SU-DHL-6 (cell line): ENCODE results near the gene HELZ.
A peak's percentile ranks its signal among the peaks of the same experiment; 100 is the strongest.
"Not testable (repeated sequence)": the region's sequence is repeated elsewhere in the genome, so short reads cannot be mapped to it uniquely, and the experiment has no call there.

Experiments
- H2AFZ ChIP-seq: fragments of 200-600 bp; sonication (generic); 2 replicates; pipeline ENCODE4 v1.6.1; 2014; ENCODE audit warnings: low read depth, mild to moderate bottlenecking, moderate library complexity, mixed read lengths, antibody characterized with exemption, low read length; ENCODE audit not compliant: severe bottlenecking
- H3F3A ChIP-seq: fragments of 200-600 bp; shearing (Covaris generic); 2 replicates; pipeline ENCODE4 v1.6.0; 2016; ENCODE audit warnings: antibody characterized with exemption, mild to moderate bottlenecking; ENCODE audit not compliant: insufficient read depth
- H3K27ac ChIP-seq: fragments of 200-600 bp; sonication (generic); 2 replicates; pipeline ENCODE4 v1.5.1; 2016; ENCODE audit warnings: low read depth, mild to moderate bottlenecking, low read length, moderate library complexity, mixed read lengths
- H3K27me3 ChIP-seq: fragments of 200-600 bp; sonication (generic), shearing (Covaris generic); 2 replicates; pipeline ENCODE4 v1.6.0; 2014; ENCODE audit warnings: mild to moderate bottlenecking, low read length
- H3K36me3 ChIP-seq: fragments of 200-600 bp; sonication (generic); 2 replicates; pipeline ENCODE4 v1.6.1; 2014; ENCODE audit warnings: mild to moderate bottlenecking, low read length, mixed read lengths
- H3K4me2 ChIP-seq: fragments of 300-600, 200-600 bp; shearing (Covaris generic), sonication (generic); 2 replicates; pipeline ENCODE4 v1.6.0; 2014; ENCODE audit warnings: low read length, low read depth, mild to moderate bottlenecking; ENCODE audit not compliant: poor library complexity, severe bottlenecking
- H3K4me3 ChIP-seq: fragments of 200-600 bp; sonication (generic); 2 replicates; pipeline ENCODE4 v1.5.1; 2014; ENCODE audit warnings: antibody characterized with exemption, low read length, mild to moderate bottlenecking, mixed read lengths; ENCODE audit not compliant: insufficient read depth, poor library complexity, severe bottlenecking
- H3K79me2 ChIP-seq: fragments of 200-600 bp; sonication (generic); 2 replicates; pipeline ENCODE4 v1.6.1; 2014; ENCODE audit warnings: mild to moderate bottlenecking, low read length, moderate library complexity; ENCODE audit not compliant: insufficient read depth
- H3K9ac ChIP-seq: fragments of 200-600 bp; sonication (generic); 2 replicates; pipeline ENCODE4 v1.7.0; 2014; ENCODE audit warnings: mild to moderate bottlenecking, low read length
- H3K9me2 ChIP-seq: fragments of 200-600 bp; sonication (generic); replicated peaks from 2 replicates; pipeline ENCODE4 v1.6.1; 2014; ENCODE audit warnings: low read length; ENCODE audit not compliant: insufficient read depth
- H3K9me3 ChIP-seq: fragments of 200-600 bp; sonication (generic); 2 replicates; pipeline ENCODE4 v1.6.1; 2014; ENCODE audit warnings: low read length, mixed read lengths; ENCODE audit not compliant: insufficient read depth
- H4K20me1 ChIP-seq: fragments of 200-600 bp; sonication (generic); 2 replicates; pipeline ENCODE4 v1.6.1; 2014; ENCODE audit warnings: low read depth, mild to moderate bottlenecking, antibody characterized with exemption, low read length, moderate library complexity, mixed read lengths
- EZH2phosphoT487 ChIP-seq: fragments of 200-600 bp; sonication (generic), shearing (Covaris generic); conservative IDR thresholded peaks from 2 replicates; pipeline ENCODE4 v1.6.1; 2018; ENCODE audit warnings: mild to moderate bottlenecking, antibody characterized with exemption, low read length, moderate library complexity, mixed read lengths
- TF ChIP-seq, protein P1 (sequence below): fragments of 200-600 bp; sonication (generic); IDR thresholded peaks from one replicate; pipeline ENCODE4 v1.5.1; 2017; ENCODE audit warnings: antibody characterized with exemption, mild to moderate bottlenecking, low read length, moderate library complexity; ENCODE audit not compliant: insufficient read depth, poor library complexity, severe bottlenecking

HELZ gene

DNA sequence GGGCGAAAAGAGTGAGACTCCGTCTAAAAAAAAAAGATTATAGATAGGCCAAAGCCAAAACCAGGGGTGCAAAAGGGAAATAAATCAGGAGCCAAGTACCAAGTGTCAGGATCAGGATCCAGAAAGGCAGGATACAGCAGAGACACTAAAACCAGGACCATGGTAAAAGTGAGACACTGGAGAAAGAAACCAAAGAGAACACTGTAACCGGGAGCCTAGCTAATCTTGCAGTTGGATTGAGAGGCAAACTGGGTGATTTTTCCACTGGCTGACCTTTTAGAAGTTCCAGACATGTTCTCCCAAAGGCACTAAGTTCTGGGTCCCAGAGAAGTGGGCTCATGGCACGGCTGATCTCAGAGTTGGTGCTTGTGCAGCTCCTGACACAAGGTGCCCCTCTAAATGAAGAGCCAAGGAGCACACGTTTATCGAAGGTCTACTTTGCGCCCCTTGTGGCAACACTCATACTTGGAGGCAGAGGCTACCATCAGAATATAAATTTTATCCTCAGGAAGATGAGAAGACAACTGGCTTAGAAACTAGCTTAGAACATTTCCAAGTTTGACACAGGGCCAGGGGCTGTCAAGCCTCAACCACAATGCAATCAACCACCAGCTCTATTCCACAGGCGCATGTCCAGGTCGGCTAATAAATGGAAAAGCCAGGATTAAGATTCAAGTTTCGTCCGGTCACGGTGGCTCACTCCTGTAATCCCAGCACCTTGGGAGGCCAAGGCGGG lies 27.5 kb upstream of the HELZ start:
- H3F3A ChIP-seq: no peaks in the 10 kb centered on the region
- no peak overlapping the region for H3K4me3 ChIP-seq
- no peak overlapping the region for H3K9ac ChIP-seq
- no peaks in the 10 kb centered on the region for H3K9me3 ChIP-seq
- H3K27ac ChIP-seq: no peak overlapping the region
- H4K20me1 ChIP-seq: no peaks in the 10 kb centered on the region
- H2AFZ ChIP-seq: no peak overlapping the region
- no peaks in the 10 kb centered on the region for H3K79me2 ChIP-seq
- H3K4me2 ChIP-seq: no peak overlapping the region
- TF ChIP-seq, protein P1, sequence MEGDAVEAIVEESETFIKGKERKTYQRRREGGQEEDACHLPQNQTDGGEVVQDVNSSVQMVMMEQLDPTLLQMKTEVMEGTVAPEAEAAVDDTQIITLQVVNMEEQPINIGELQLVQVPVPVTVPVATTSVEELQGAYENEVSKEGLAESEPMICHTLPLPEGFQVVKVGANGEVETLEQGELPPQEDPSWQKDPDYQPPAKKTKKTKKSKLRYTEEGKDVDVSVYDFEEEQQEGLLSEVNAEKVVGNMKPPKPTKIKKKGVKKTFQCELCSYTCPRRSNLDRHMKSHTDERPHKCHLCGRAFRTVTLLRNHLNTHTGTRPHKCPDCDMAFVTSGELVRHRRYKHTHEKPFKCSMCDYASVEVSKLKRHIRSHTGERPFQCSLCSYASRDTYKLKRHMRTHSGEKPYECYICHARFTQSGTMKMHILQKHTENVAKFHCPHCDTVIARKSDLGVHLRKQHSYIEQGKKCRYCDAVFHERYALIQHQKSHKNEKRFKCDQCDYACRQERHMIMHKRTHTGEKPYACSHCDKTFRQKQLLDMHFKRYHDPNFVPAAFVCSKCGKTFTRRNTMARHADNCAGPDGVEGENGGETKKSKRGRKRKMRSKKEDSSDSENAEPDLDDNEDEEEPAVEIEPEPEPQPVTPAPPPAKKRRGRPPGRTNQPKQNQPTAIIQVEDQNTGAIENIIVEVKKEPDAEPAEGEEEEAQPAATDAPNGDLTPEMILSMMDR: peak; percentile 42
- TF ChIP-seq EZH2phosphoT487: no peak
- H3K9me2 ChIP-seq: no peaks in the 10 kb centered on the region
- no peaks in the 10 kb centered on the region for H3K36me3 ChIP-seq
- H3K27me3 ChIP-seq: no peaks in the 10 kb centered on the region

DNA sequence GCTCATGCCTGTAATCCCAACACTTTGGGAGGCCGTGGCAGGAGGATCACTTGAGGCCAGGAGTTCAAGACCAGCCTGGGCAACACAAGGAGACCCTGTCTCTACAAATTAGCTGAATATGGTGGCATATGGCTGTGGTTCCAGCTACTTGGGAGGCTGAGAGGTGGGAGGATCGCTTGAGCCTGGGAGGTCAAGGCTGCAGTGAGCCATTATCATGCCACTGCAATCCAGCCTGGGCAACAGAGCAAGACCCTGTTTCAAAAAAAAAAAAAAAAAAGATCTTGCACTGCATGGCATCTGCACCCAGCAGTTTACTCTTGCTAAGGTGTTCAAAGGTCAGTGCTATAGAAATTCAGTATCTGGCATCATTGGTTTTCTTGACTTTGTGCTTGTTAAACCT lies 26.2 kb upstream of the HELZ start:
- H3F3A ChIP-seq, H3K4me3 ChIP-seq, H3K79me2 ChIP-seq, H3K27ac ChIP-seq, H3K9me3 ChIP-seq, H3K9ac ChIP-seq, H2AFZ ChIP-seq, H3K27me3 ChIP-seq, H3K36me3 ChIP-seq, H4K20me1 ChIP-seq, H3K4me2 ChIP-seq, H3K9me2 ChIP-seq: not testable (repeated sequence)

DNA sequence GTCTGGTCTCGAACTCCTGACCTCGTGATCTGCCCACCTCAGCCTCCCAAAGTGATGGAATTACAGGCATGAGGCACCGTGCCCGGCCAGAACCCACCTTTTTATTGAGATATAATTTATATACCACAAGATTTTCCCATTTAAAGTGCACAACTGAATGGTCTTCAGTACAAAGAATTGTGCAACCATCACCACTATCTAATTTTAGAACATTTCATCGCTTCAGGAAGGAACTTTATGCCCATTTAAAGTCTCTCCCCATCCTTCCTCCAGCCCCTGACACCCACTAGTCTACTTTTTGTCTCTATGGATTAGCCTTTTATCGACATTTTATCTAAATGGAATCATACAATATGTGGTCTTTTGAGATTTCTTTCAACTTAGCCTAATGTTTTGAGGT lies 25.4 kb upstream of the HELZ start:
- Histone ChIP-seq H3K27ac (no peak overlapping the region), H3F3A (no peaks in the 10 kb centered on the region), H2AFZ (no peak overlapping the region), H3K36me3 (no peaks in the 10 kb centered on the region), H3K4me3 (no peak overlapping the region), H3K9me2 (no peaks in the 10 kb centered on the region), H3K4me2 (no peak overlapping the region), H3K9ac (no peak overlapping the region), H3K79me2 (no peaks in the 10 kb centered on the region), H3K27me3 (no peaks in the 10 kb centered on the region), H3K9me3 (no peaks in the 10 kb centered on the region), H4K20me1 (no peaks in the 10 kb centered on the region)
- TF ChIP-seq EZH2phosphoT487: no peak
- TF ChIP-seq, protein P1: no peak

DNA sequence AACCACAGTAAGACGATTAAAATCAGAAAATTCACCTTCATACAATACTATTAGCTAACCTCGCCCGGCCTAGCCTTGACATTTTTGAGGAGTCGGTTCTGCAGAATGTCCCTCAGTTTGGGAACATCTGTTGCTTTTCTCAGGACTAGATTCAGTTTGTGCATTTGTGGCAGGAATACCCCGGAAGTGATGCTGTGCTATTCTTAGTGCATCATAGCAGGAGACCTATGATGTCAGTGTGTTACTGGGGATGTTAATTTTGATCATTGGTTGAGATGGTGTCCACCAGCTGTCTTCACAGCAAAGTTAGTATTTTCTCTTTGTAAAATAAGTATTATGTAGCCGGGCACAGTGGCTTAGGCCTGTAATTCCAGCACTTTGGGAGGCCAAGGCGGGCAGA lies 21.5 kb upstream of the HELZ start:
- H3K27ac ChIP-seq: no peak overlapping the region
- no peaks in the 10 kb centered on the region for H3K9me2 ChIP-seq
- H3K27me3 ChIP-seq: no peaks in the 10 kb centered on the region
- H4K20me1 ChIP-seq: no peaks in the 10 kb centered on the region
- no peaks in the 10 kb centered on the region for H3K79me2 ChIP-seq
- no peaks in the 10 kb centered on the region for H3K36me3 ChIP-seq
- no peak overlapping the region for H2AFZ ChIP-seq
- H3K9ac ChIP-seq: no peak overlapping the region
- no peak for TF ChIP-seq EZH2phosphoT487
- TF ChIP-seq, protein P1: no peak
- H3K9me3 ChIP-seq: no peaks in the 10 kb centered on the region
- no peak overlapping the region for H3K4me3 ChIP-seq
- H3K4me2 ChIP-seq: no peak overlapping the region
- no peaks in the 10 kb centered on the region for H3F3A ChIP-seq
